Measurements from ENCODE around the gene KIF23. TPM values are rescaled to one million over a fixed set of nuclear protein-coding genes. Genes with fewer than 3 reads are reported as not detected.

The KIF23 gene
- total RNA-seq, 4 donors from 2014 or later = 1.9 to 11.5 (median 5.2) TPM

DNA sequence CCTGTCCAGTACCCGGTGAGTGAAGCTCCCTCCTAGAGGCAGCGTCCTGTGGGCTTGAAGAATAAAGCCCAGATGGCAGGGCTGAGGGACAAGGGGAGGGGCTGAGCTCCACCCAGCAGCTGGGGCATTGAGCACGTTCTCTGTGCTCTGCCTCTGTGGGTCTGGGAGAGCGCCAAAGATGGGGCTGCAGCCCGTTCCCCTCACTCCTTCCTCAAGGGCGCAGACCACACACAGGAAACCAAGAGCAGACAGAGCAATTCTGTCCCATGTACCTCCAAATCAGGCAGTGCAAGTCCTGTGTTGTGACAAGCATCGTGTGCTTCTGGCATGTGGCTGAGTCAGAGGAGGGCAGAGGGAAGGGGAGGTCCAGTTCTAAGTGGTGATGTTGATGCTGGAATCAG lies 15.7 kb upstream of the KIF23 start:
- WGBS, 2 donors (ENCODE audit: low coverage in 1 of 2) = 55% methylated on average over 7 of the region's 7 CpGs; no CpG with 5 or more reads in 1 of the 2 donors
- Histone ChIP-seq H3K27ac (no peak overlapping the region), H3K36me3 (no peaks in the 10 kb centered on the region), H3K27me3 (no peaks in the 10 kb centered on the region), H3K4me1 (peaks cover 0 to 7% (median 5%) of the 10 kb centered on the region in 4 donors), H3K4me3 (no peak overlapping the region), H3K9me3 (no peaks in the 10 kb centered on the region)
- no peak for DNase-seq
- in situ Hi-C loops (cut with MboI; ENCODE audit: low pct_ligation_motif_present in 1 of 4, low pct_unique_long_range_greater_than_20kb in 1 of 4, low sequenced_read_pairs in 3 of 4) = loop anchor here in 1 of 4 donors (25.0 kb wide), 1 partner anchor 336 kb away; no protein-coding TSS in a partner anchor
- TF ChIP-seq POLR2AphosphoS5 (IDR thresholded peaks at IDR 0.05) (no peak), POLR2A (IDR thresholded peaks at IDR 0.05) (no peak)
- TF ChIP-seq, protein P1, sequence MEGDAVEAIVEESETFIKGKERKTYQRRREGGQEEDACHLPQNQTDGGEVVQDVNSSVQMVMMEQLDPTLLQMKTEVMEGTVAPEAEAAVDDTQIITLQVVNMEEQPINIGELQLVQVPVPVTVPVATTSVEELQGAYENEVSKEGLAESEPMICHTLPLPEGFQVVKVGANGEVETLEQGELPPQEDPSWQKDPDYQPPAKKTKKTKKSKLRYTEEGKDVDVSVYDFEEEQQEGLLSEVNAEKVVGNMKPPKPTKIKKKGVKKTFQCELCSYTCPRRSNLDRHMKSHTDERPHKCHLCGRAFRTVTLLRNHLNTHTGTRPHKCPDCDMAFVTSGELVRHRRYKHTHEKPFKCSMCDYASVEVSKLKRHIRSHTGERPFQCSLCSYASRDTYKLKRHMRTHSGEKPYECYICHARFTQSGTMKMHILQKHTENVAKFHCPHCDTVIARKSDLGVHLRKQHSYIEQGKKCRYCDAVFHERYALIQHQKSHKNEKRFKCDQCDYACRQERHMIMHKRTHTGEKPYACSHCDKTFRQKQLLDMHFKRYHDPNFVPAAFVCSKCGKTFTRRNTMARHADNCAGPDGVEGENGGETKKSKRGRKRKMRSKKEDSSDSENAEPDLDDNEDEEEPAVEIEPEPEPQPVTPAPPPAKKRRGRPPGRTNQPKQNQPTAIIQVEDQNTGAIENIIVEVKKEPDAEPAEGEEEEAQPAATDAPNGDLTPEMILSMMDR (IDR thresholded peaks at IDR 0.05) = no peak
- intact Hi-C loops (cut with DNase I; ENCODE audit: low total_unique reads) = loop anchor here (5.0 kb wide), 1 partner anchor 824 kb away; no protein-coding TSS in a partner anchor

DNA sequence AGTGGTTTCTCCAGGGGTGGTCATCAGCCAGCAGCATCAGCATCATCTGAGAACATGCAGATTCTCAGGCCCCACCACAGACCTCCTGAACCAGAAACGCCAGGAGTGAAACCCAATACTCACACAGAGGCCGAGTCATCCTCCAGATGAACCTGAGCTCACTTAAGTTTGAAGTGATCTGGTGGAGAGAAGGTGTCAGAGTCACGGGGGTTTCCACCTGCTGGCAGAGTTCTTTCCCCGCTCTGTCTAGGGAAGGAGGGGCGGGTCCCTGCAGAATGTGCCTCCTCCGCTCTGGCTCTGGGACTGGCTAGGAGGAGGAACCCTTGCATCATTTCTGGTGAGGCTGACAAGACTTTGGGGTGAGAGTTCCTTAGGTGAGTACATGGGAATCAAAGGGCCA lies 13.3 kb upstream of the KIF23 start:
- H3K27me3 ChIP-seq = no peaks in the 10 kb centered on the region
- no peaks in the 10 kb centered on the region for H3K9me3 ChIP-seq
- no peak overlapping the region for H3K27ac ChIP-seq
- TF ChIP-seq, protein P1 (IDR thresholded peaks at IDR 0.05) = no peak
- TF ChIP-seq EP300 (IDR thresholded peaks at IDR 0.05; ENCODE audit: low read depth) (no peak), POLR2A (IDR thresholded peaks at IDR 0.05) (no peak), POLR2AphosphoS5 (IDR thresholded peaks at IDR 0.05) (no peak)
- no peak overlapping the region for H3K4me3 ChIP-seq
- 92% methylated on average over 6 of the region's 6 CpGs; no CpG with 5 or more reads in 1 of the 2 donors for WGBS, 2 donors (ENCODE audit: low coverage in 1 of 2)
- intact Hi-C loops (cut with DNase I; ENCODE audit: low total_unique reads) (no loop called here), in situ Hi-C loops (cut with MboI; ENCODE audit: low pct_ligation_motif_present in 1 of 4, low pct_unique_long_range_greater_than_20kb in 1 of 4, low sequenced_read_pairs in 3 of 4) (loop anchor here in 3 of 4 donors (5.0 to 10.0 kb wide), 3 partner anchors 336 to 346 kb away; no protein-coding TSS in a partner anchor)
- peaks cover 0 to 7% (median 0%) of the 10 kb centered on the region in 4 donors for H3K36me3 ChIP-seq
- no peak for DNase-seq
- H3K4me1 ChIP-seq = no peaks in the 10 kb centered on the region

- no peak for DNase-seq
- no peaks in the 10 kb centered on the region for H3K4me1 ChIP-seq
- no peaks in the 10 kb centered on the region for H3K9me3 ChIP-seq
- intact Hi-C loops (cut with DNase I; ENCODE audit: low total_unique reads) (no loop called here), in situ Hi-C loops (cut with MboI; ENCODE audit: low pct_ligation_motif_present in 1 of 4, low pct_unique_long_range_greater_than_20kb in 1 of 4, low sequenced_read_pairs in 3 of 4) (loop anchor here in 3 of 4 donors (5.0 to 10.0 kb wide), 3 partner anchors 338 to 348 kb away; no protein-coding TSS in a partner anchor)
- H3K4me3 ChIP-seq = no peak overlapping the region
- no peaks in the 10 kb centered on the region for H3K27me3 ChIP-seq
- H3K36me3 ChIP-seq = peaks cover 0 to 7% (median 0%) of the 10 kb centered on the region in 4 donors
- 100% methylated on average over 2 of the region's 2 CpGs for WGBS, 2 donors (ENCODE audit: low coverage in 1 of 2)
- no peak overlapping the region for H3K27ac ChIP-seq
- no peak for TF ChIP-seq POLR2AphosphoS5 (IDR thresholded peaks at IDR 0.05)
- no peak for TF ChIP-seq POLR2A (IDR thresholded peaks at IDR 0.05)
- TF ChIP-seq, protein P1 (IDR thresholded peaks at IDR 0.05) = no peak
- no peak for TF ChIP-seq EP300 (IDR thresholded peaks at IDR 0.05; ENCODE audit: low read depth)
Observed at GRCh38 chr15:69402816-69403215, 11.3 kb upstream of the KIF23 start.

GRCh38 chr15:69403594-69403993 lies 10.6 kb upstream of the KIF23 start:
- H3K4me3 ChIP-seq = no peak overlapping the region
- H3K4me1 ChIP-seq = no peaks in the 10 kb centered on the region
- H3K27ac ChIP-seq = no peak overlapping the region
- peaks cover 0 to 7% (median 0%) of the 10 kb centered on the region in 4 donors for H3K36me3 ChIP-seq
- DNase-seq = no peak
- in situ Hi-C loops (cut with MboI; ENCODE audit: low pct_ligation_motif_present in 1 of 4, low pct_unique_long_range_greater_than_20kb in 1 of 4, low sequenced_read_pairs in 3 of 4) (loop anchor here in 3 of 4 donors (5.0 to 10.0 kb wide), 3 partner anchors 339 to 349 kb away; no protein-coding TSS in a partner anchor), intact Hi-C loops (cut with DNase I; ENCODE audit: low total_unique reads) (no loop called here)
- no peak for TF ChIP-seq POLR2AphosphoS5 (IDR thresholded peaks at IDR 0.05)
- no peak for TF ChIP-seq POLR2A (IDR thresholded peaks at IDR 0.05)
- no peak for TF ChIP-seq EP300 (IDR thresholded peaks at IDR 0.05; ENCODE audit: low read depth)
- TF ChIP-seq, protein P1 (IDR thresholded peaks at IDR 0.05) = no peak
- no peaks in the 10 kb centered on the region for H3K9me3 ChIP-seq
- H3K27me3 ChIP-seq = no peaks in the 10 kb centered on the region
- WGBS, 2 donors (ENCODE audit: low coverage in 1 of 2) = 68 to 74% methylated on average over 4 of the region's 4 CpGs

Measured in transverse colon (tissue), 4 donors.